H1 (cell line): ENCODE measurements around the gene ZNF846. TPM values are rescaled to one million over a fixed set of nuclear protein-coding genes. Genes with fewer than 3 reads are reported as not detected.

Experiments
- ASH2L ChIP-seq: fragments of 200-600, 300-600 bp; sonication (generic); IDR thresholded peaks from one replicate; pipeline ENCODE4 v1.7.1; 2017; ENCODE audit warnings: low read length
- CBX5 ChIP-seq: fragments of 300-800, 300-1000 bp; sonication (generic); IDR thresholded peaks from 2 replicates; pipeline ENCODE4 v1.7.1; 2016; ENCODE audit warnings: antibody characterized with exemption, low read length, low read depth
- CHD1 ChIP-seq: IDR thresholded peaks from 2 replicates; pipeline ENCODE4 v1.6.1; 2012; ENCODE audit warnings: low read depth, low read length, improper control_type of control experiment
- CHD2 ChIP-seq: IDR thresholded peaks from 2 replicates; pipeline ENCODE4 v1.6.1; 2012; ENCODE audit warnings: low read length, improper control_type of control experiment
- CTCF ChIP-seq, 3 experiments: IDR thresholded peaks; 1 replicate in 2 of 3; 2 replicates in 1 of 3; pipeline versions ENCODE4 v1.5.1 to v1.6.1; 2011; ENCODE audit warnings: low read length in 3 of 3, mild to moderate bottlenecking in 3 of 3, inconsistent platforms in 2 of 3, low read depth in 1 of 3, moderate library complexity in 1 of 3; ENCODE audit not compliant: insufficient read depth in 1 of 3; ENCODE audit errors: control extremely low read depth in 1 of 3
- E2F6 ChIP-seq: IDR thresholded peaks from 2 replicates; pipeline ENCODE4 v1.6.1; 2012; ENCODE audit warnings: inconsistent platforms
- EZH2 ChIP-seq: fragments of 200-600 bp; sonication (generic); IDR thresholded peaks from 2 replicates; pipeline ENCODE4 v1.7.1; 2012; ENCODE audit warnings: low read depth, mild to moderate bottlenecking, moderate library complexity, low read length, inconsistent platforms; ENCODE audit not compliant: severe bottlenecking
- GABPA ChIP-seq: IDR thresholded peaks from 2 replicates; pipeline ENCODE4 v1.6.1; 2011; ENCODE audit warnings: mild to moderate bottlenecking, low read length, moderate library complexity, borderline replicate concordance; ENCODE audit not compliant: insufficient read depth
- MAFK ChIP-seq: IDR thresholded peaks from 2 replicates; pipeline ENCODE4 v1.6.1; 2012; ENCODE audit warnings: low read depth, mild to moderate bottlenecking, improper control_type of control experiment, low read length
- POLR2AphosphoS5 ChIP-seq: IDR thresholded peaks from 2 replicates; pipeline ENCODE4 v1.6.1; 2011; ENCODE audit warnings: low read depth, low read length
- SAP30 ChIP-seq: fragments of 300-600 bp; sonication (generic); IDR thresholded peaks from 2 replicates; pipeline ENCODE4 v1.7.1; 2012; ENCODE audit warnings: low read length, moderate library complexity, mild to moderate bottlenecking, inconsistent platforms; ENCODE audit not compliant: insufficient read depth, insufficient replicate concordance
- SP2 ChIP-seq: IDR thresholded peaks from 2 replicates; pipeline ENCODE4 v1.6.1; 2012; ENCODE audit warnings: mild to moderate bottlenecking, low read length, inconsistent platforms
- TAF1 ChIP-seq: IDR thresholded peaks from 2 replicates; pipeline ENCODE4 v1.6.1; 2011; ENCODE audit warnings: mild to moderate bottlenecking, low read depth, low read length
- USF2 ChIP-seq: IDR thresholded peaks from 2 replicates; pipeline ENCODE4 v1.6.1; 2011; ENCODE audit warnings: low read length, improper control_type of control experiment
- polyA plus RNA-seq, 7 experiments: library from polyadenylated mRNA; depleted of rRNA in 3 of 7; stranded (reverse) in 5 of 7; unstranded in 2 of 7; fragments of >200 nt in 5 of 7; fragments of 200-250 nt in 2 of 7; gene quantifications; 1 replicate in 5 of 7; 2 replicates in 1 of 7; 4 replicates in 1 of 7; pipeline versions ENCODE4 v1.2.1 to v1.2.3, GENCODE V29; 2011 to 2013; ENCODE audit warnings: missing spikeins in 2 of 7, mixed read lengths in 2 of 7
- total RNA-seq: library from RNA; stranded (reverse); fragmentation: NEBNext Ultra II Directional; extraction: Animal tissue kit (Norgen Biotek cat#: 25700); gene quantifications from 2 replicates; pipeline ENCODE4 v1.2.1, GENCODE V29; 2021

Gene ZNF846
- total and polyA plus RNA-seq, 2 of the 8 experiments (the other 6 are each of a cell fraction or from before 2014, with no cell fraction given), result 4.5 to 9.0 TPM

- TF ChIP-seq GABPA, result peak; percentile 99
- no peak for TF ChIP-seq CHD1
- peak; percentile 81 for TF ChIP-seq TAF1
- no peak for TF ChIP-seq MAFK
- TF ChIP-seq E2F6, result peak; percentile 73
- TF ChIP-seq CTCF (IDR thresholded peaks at IDR 0.05; ENCODE audit: control extremely low read depth in 1 of 3, insufficient read depth in 1 of 3, low read depth in 1 of 3, low read length in 3 of 3), result no peak
- no peak for TF ChIP-seq CHD2
- TF ChIP-seq EZH2, result no peak
- no peak for TF ChIP-seq USF2
- peak; percentile 75; the same call in 1 of the 2 replicates for TF ChIP-seq POLR2AphosphoS5
- TF ChIP-seq CBX5, result no peak
- TF ChIP-seq SAP30, result no peak
- TF ChIP-seq SP2, result no peak
- peak; percentile 96 for TF ChIP-seq ASH2L
Observed at GRCh38 chr19:9768175-9769112, at the start of gene ZNF846 (continued).
